GM21576 (cell line): Measurements from ENCODE around the gene BTBD18.
A peak's percentile ranks its signal among the peaks of the same experiment; 100 is the strongest.

Experiments used
- ATAC-seq: cut with Tn5 transposase; IDR thresholded peaks from one replicate; pipeline ENCODE4 v1.9.1; 2021; ENCODE audit warnings: mild to moderate bottlenecking, moderate library complexity; ENCODE audit not compliant: unreplicated experiment

Gene BTBD18

GRCh38 chr11:57776031-57776521 lies 24.5 kb upstream of the BTBD18 start:
- ATAC-seq = no peak

- ATAC-seq = no peak
Observed at GRCh38 chr11:57775491-57775890, 23.9 kb upstream of the BTBD18 start.

- no peak for ATAC-seq
Observed at GRCh38 chr11:57773026-57773598, 21.5 kb upstream of the BTBD18 start.

GRCh38 chr11:57772562-57772961 lies 20.9 kb upstream of the BTBD18 start:
- ATAC-seq = no peak

GRCh38 chr11:57771365-57771764 lies 19.7 kb upstream of the BTBD18 start:
- no peak for ATAC-seq

GRCh38 chr11:57770793-57771192 lies 19.2 kb upstream of the BTBD18 start:
- ATAC-seq = no peak

- no peak for ATAC-seq
Observed at GRCh38 chr11:57764972-57765371, 13.4 kb upstream of the BTBD18 start.

- no peak for ATAC-seq
Observed at GRCh38 chr11:57764566-57764965, 12.9 kb upstream of the BTBD18 start.

GRCh38 chr11:57764021-57764420 lies 12.4 kb upstream of the BTBD18 start:
- ATAC-seq = no peak

GRCh38 chr11:57763568-57763967 lies 11.9 kb upstream of the BTBD18 start:
- no peak for ATAC-seq

- no peak for ATAC-seq
Observed at GRCh38 chr11:57762235-57762861, 10.7 kb upstream of the BTBD18 start.

- peak; percentile 93 for ATAC-seq
Observed at GRCh38 chr11:57761301-57762234, 9.9 kb upstream of the BTBD18 start, which contains the start of gene CTNND1. Gene CTNND1 (plus strand): TSS chr11:57761802. CDS start chr11:57791479, 29,677 bp downstream.

GRCh38 chr11:57758174-57758573 lies 6.6 kb upstream of the BTBD18 start:
- no peak for ATAC-seq

GRCh38 chr11:57752954-57753353 lies 1.3 kb upstream of the BTBD18 start:
- ATAC-seq = no peak

- no peak for ATAC-seq
Observed at GRCh38 chr11:57751176-57751575, 443 bp downstream of the BTBD18 start.

GRCh38 chr11:57746920-57747319 lies 4.7 kb downstream of the BTBD18 start:
- no peak for ATAC-seq

GRCh38 chr11:57745206-57745605 lies 6.4 kb downstream of the BTBD18 start:
- ATAC-seq = no peak

- no peak for ATAC-seq
Observed at GRCh38 chr11:57744357-57744756, 7.3 kb downstream of the BTBD18 start.

- ATAC-seq = peak; percentile 0
Observed at GRCh38 chr11:57742087-57742452, 9.5 kb downstream of the BTBD18 start.

GRCh38 chr11:57741132-57742086 lies 10.2 kb downstream of the BTBD18 start, which contains the start of gene SELENOH:
Gene SELENOH (plus strand): TSS chr11:57741491. CDS start chr11:57741596, 105 bp downstream.
- peak; percentile 85 for ATAC-seq
